Activated CD4-positive, alpha-beta T cell treated with anti-CD3 and anti-CD28 coated beads for 36 hours (primary cell): ENCODE measurements around the gene YBX2. TPM values are rescaled to one million over a fixed set of nuclear protein-coding genes. Genes with fewer than 3 reads are reported as not detected.

Source experiments
- total RNA-seq, 2 experiments: library from RNA; stranded (reverse); gene quantifications; one replicate each; pipeline ENCODE4 v1.2.3, GENCODE V29; 2021

The YBX2 gene
- total RNA-seq, 2 experiments from 2014 or later = 0.34 to 0.67 TPM

Other genes starting within 250 kb of the YBX2 start
- gene CLEC10A, start 214.4 kb downstream of the YBX2 start, total RNA-seq = not detected
- gene ASGR2, start 179.8 kb downstream of the YBX2 start, total RNA-seq = not detected
- 1 to 10 TPM; 1.1 to 2.2 TPM for gene ASGR1, start 115.3 kb downstream of the YBX2 start, total RNA-seq
- gene DLG4, start 74.8 kb downstream of the YBX2 start, total RNA-seq = 10 to 100 TPM; 11.7 to 15.4 TPM
- gene ACADVL, start 74.7 kb downstream of the YBX2 start, total RNA-seq = 100 to 1,000 TPM; 263 to 345 TPM
- 10 to 100 TPM; 49.1 to 53.3 TPM for gene DVL2, start 60.1 kb downstream of the YBX2 start, total RNA-seq
- gene PHF23, start 55.2 kb downstream of the YBX2 start, total RNA-seq = 10 to 100 TPM; 23.6 to 35.2 TPM
- gene GABARAP, start 52.2 kb downstream of the YBX2 start, total RNA-seq = 100 to 1,000 TPM; 123 to 162 TPM
- gene CTDNEP1, start 42.9 kb downstream of the YBX2 start, total RNA-seq = 100 to 1,000 TPM; 158 to 203 TPM
- 10 to 100 TPM; 58.1 to 62.3 TPM for gene ELP5, start 42.4 kb downstream of the YBX2 start, total RNA-seq
- gene CLDN7, start 32.2 kb downstream of the YBX2 start, total RNA-seq = under 1 TPM; 0.53 to 0.72 TPM
- under 1 TPM; 0.16 to 0.25 TPM for gene SLC2A4, start 12.9 kb downstream of the YBX2 start, total RNA-seq
- gene EIF5A, start 13.0 kb upstream of the YBX2 start, total RNA-seq = 100 to 1,000 TPM; 780 to 934 TPM
- gene GPS2, start 20.7 kb upstream of the YBX2 start, total RNA-seq = 10 to 100 TPM; 31.3 to 56.1 TPM
- gene NEURL4, start 34.7 kb upstream of the YBX2 start, total RNA-seq = 10 to 100 TPM; 22.5 to 29.1 TPM
- gene ACAP1, start 41.9 kb upstream of the YBX2 start, total RNA-seq = 100 to 1,000 TPM; 343 to 375 TPM
- 1 to 10 TPM; 5.0 to 6.1 TPM for gene KCTD11, start 57.5 kb upstream of the YBX2 start, total RNA-seq
- under 1 TPM in 1 of 2 experiments, not detected in 1; 0.16 TPM for gene TMEM95, start 60.5 kb upstream of the YBX2 start, total RNA-seq
- gene TNK1, start 86.5 kb upstream of the YBX2 start, total RNA-seq = 1 to 10 TPM; 4.8 to 6.9 TPM
- gene PLSCR3, start 99.9 kb upstream of the YBX2 start, total RNA-seq = 10 to 100 TPM; 69.3 to 78.9 TPM
- 10 to 100 TPM; 55.8 to 58.1 TPM for gene TMEM256, start 109.5 kb upstream of the YBX2 start, total RNA-seq
- 1 to 10 TPM; 7.0 to 7.1 TPM for gene NLGN2, start 113.2 kb upstream of the YBX2 start, total RNA-seq
- gene SPEM1, start 125.7 kb upstream of the YBX2 start, total RNA-seq = not detected
- not detected for gene SPEM2, start 131.0 kb upstream of the YBX2 start, total RNA-seq
- not detected for gene SPEM3, start 134.2 kb upstream of the YBX2 start, total RNA-seq
- 10 to 100 TPM in 1 of 2 experiments, 1 to 10 TPM in 1; 8.7 to 10.7 TPM for gene TMEM102, start 140.8 kb upstream of the YBX2 start, total RNA-seq
- gene FGF11, start 144.9 kb upstream of the YBX2 start, total RNA-seq = 10 to 100 TPM in 1 of 2 experiments, 1 to 10 TPM in 1; 6.9 to 10.6 TPM
- 1 to 10 TPM; 7.8 to 8.7 TPM for gene CHRNB1, start 150.4 kb upstream of the YBX2 start, total RNA-seq
- gene ZBTB4, start 185.0 kb upstream of the YBX2 start, total RNA-seq = 10 to 100 TPM; 17.5 to 20.9 TPM
- gene SLC35G6, start 186.8 kb upstream of the YBX2 start, total RNA-seq = not detected
- gene POLR2A, start 189.7 kb upstream of the YBX2 start, total RNA-seq = 100 to 1,000 TPM; 193 to 203 TPM